SK-N-SH treated with all-trans-retinoic acid at 6 μM for 48 hours (cell line): ENCODE data around the gene MALT1.
"Not testable (repeated sequence)": the region's sequence is repeated elsewhere in the genome, so short reads cannot be mapped to it uniquely, and the experiment has no call there.

ENCODE experiments used
- ATAC-seq: fragments of 200-7000 bp; cut with Tn5 transposase; 3 replicates; pipeline ENCODE4 v1.9.1; 2020; ENCODE audit warnings: mild to moderate bottlenecking, moderate library complexity
- BACH2 ChIP-seq: fragments of 250-450 bp; sonication (Bioruptor Pico); IDR thresholded peaks from 2 replicates; pipeline ENCODE4 v1.9.0; 2021; ENCODE audit warnings: mild to moderate bottlenecking, borderline replicate concordance
- CREB5 ChIP-seq: fragments of 250-450 bp; sonication (Bioruptor Pico); IDR thresholded peaks from 2 replicates; pipeline ENCODE4 v1.5.1; 2020; ENCODE audit warnings: low read depth, mild to moderate bottlenecking, moderate library complexity
- CSDC2 ChIP-seq: fragments of 250-450 bp; sonication (Bioruptor Pico); IDR thresholded peaks from 2 replicates; pipeline ENCODE4 v1.5.0; 2020; ENCODE audit warnings: mild to moderate bottlenecking, moderate library complexity
- ESRRG ChIP-seq: fragments of 250-450 bp; sonication (Bioruptor Pico); IDR thresholded peaks from 2 replicates; pipeline ENCODE4 v1.6.1; 2021; ENCODE audit warnings: mild to moderate bottlenecking
- GLIS3 ChIP-seq: fragments of 250-450 bp; sonication (Bioruptor Pico); IDR thresholded peaks from 2 replicates; pipeline ENCODE4 v1.5.0; 2020; ENCODE audit warnings: mild to moderate bottlenecking, moderate library complexity
- ISL1 ChIP-seq: fragments of 250-450 bp; sonication (Bioruptor Pico); IDR thresholded peaks from 2 replicates; pipeline ENCODE4 v2.1.2; 2022; ENCODE audit warnings: mild to moderate bottlenecking, moderate library complexity
- OSR1 ChIP-seq: fragments of 250-450 bp; sonication (Bioruptor Pico); IDR thresholded peaks from 2 replicates; pipeline ENCODE4 v1.8.0; 2022; ENCODE audit warnings: moderate library complexity, mild to moderate bottlenecking, inconsistent platforms
- PATZ1 ChIP-seq: fragments of 250-450 bp; sonication (Bioruptor Pico); IDR thresholded peaks from 2 replicates; pipeline ENCODE4 v1.8.0; 2020; ENCODE audit warnings: mild to moderate bottlenecking, moderate library complexity, borderline replicate concordance
- PPARA ChIP-seq: fragments of 250-450 bp; sonication (Bioruptor Pico); IDR thresholded peaks from 2 replicates; pipeline ENCODE4 v1.5.0; 2020; ENCODE audit warnings: mild to moderate bottlenecking, borderline replicate concordance
- RARB ChIP-seq: fragments of 250-450 bp; sonication (Bioruptor Pico); IDR thresholded peaks from 2 replicates; pipeline ENCODE4 v1.8.0; 2021; ENCODE audit warnings: mild to moderate bottlenecking, moderate library complexity
- SNAI2 ChIP-seq: fragments of 250-450 bp; sonication (Bioruptor Pico); IDR thresholded peaks from 2 replicates; pipeline ENCODE4 v1.5.0; 2020; ENCODE audit warnings: mild to moderate bottlenecking, moderate library complexity
- TCF4 ChIP-seq: fragments of 250-450 bp; sonication (Bioruptor Pico); IDR thresholded peaks from 2 replicates; pipeline ENCODE4 v1.8.0; 2021; ENCODE audit warnings: mild to moderate bottlenecking, moderate library complexity, borderline replicate concordance
- TSHZ2 ChIP-seq: fragments of 250-450 bp; sonication (Bioruptor Pico); IDR thresholded peaks from 2 replicates; pipeline ENCODE4 v1.5.0; 2020; ENCODE audit warnings: mild to moderate bottlenecking, moderate library complexity
- ZC3H10 ChIP-seq: fragments of 250-450 bp; sonication (Bioruptor Pico); IDR thresholded peaks from 2 replicates; pipeline ENCODE4 v1.5.1; 2021; ENCODE audit warnings: mild to moderate bottlenecking, moderate library complexity
- ZFP30 ChIP-seq: fragments of 450-650 bp; formaldehyde crosslinking; IDR thresholded peaks from 2 replicates; pipeline ENCODE4 v1.5.0; 2022; ENCODE audit warnings: mild to moderate bottlenecking, moderate library complexity
- ZNF565 ChIP-seq: fragments of 450-650 bp; formaldehyde crosslinking; conservative IDR thresholded peaks from 2 replicates; pipeline ENCODE4 v1.5.0; 2020; ENCODE audit warnings: low read depth, mild to moderate bottlenecking, moderate library complexity
- ZNF70 ChIP-seq: fragments of 450-650 bp; formaldehyde crosslinking; IDR thresholded peaks from 2 replicates; pipeline ENCODE4 v1.5.0; 2020; ENCODE audit warnings: mild to moderate bottlenecking, moderate library complexity
- ZNF8 ChIP-seq: fragments of 450-650 bp; formaldehyde crosslinking; IDR thresholded peaks from 2 replicates; pipeline ENCODE4 v1.5.0; 2020; ENCODE audit warnings: mild to moderate bottlenecking, moderate library complexity
- TF ChIP-seq, protein P1 (sequence below): fragments of 250-450 bp; sonication (Bioruptor Pico); IDR thresholded peaks from 2 replicates; pipeline ENCODE4 v1.8.0; 2021; ENCODE audit warnings: low read depth, mild to moderate bottlenecking, moderate library complexity, borderline replicate concordance

Gene MALT1

GRCh38 chr18:58769321-58769720 lies 98.1 kb downstream of the MALT1 start:
- no peak for ATAC-seq

GRCh38 chr18:58770601-58771000 lies 99.3 kb downstream of the MALT1 start:
- TF ChIP-seq ZNF565 (no peak), ZNF8 (no peak), ZC3H10 (CRISPR knock-in tag) (no peak), OSR1 (CRISPR knock-in tag) (no peak), PPARA (no peak), ZNF70 (no peak), PATZ1 (CRISPR knock-in tag) (no peak), ESRRG (CRISPR knock-in tag) (no peak), CSDC2 (no peak), ISL1 (CRISPR knock-in tag) (no peak), CREB5 (CRISPR knock-in tag) (no peak), GLIS3 (CRISPR knock-in tag) (no peak), TCF4 (CRISPR knock-in tag) (no peak), BACH2 (no peak)
- TF ChIP-seq, protein P1, sequence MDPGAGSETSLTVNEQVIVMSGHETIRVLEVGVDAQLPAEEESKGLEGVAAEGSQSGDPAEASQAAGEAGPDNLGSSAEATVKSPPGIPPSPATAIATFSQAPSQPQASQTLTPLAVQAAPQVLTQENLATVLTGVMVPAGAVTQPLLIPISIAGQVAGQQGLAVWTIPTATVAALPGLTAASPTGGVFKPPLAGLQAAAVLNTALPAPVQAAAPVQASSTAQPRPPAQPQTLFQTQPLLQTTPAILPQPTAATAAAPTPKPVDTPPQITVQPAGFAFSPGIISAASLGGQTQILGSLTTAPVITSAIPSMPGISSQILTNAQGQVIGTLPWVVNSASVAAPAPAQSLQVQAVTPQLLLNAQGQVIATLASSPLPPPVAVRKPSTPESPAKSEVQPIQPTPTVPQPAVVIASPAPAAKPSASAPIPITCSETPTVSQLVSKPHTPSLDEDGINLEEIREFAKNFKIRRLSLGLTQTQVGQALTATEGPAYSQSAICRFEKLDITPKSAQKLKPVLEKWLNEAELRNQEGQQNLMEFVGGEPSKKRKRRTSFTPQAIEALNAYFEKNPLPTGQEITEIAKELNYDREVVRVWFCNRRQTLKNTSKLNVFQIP (CRISPR knock-in tag) = no peak
- ATAC-seq = no peak

More at GRCh38 chr18:58769321-58769720, 98.1 kb downstream of the MALT1 start:
- TF ChIP-seq ZNF8 = no peak

DNA sequence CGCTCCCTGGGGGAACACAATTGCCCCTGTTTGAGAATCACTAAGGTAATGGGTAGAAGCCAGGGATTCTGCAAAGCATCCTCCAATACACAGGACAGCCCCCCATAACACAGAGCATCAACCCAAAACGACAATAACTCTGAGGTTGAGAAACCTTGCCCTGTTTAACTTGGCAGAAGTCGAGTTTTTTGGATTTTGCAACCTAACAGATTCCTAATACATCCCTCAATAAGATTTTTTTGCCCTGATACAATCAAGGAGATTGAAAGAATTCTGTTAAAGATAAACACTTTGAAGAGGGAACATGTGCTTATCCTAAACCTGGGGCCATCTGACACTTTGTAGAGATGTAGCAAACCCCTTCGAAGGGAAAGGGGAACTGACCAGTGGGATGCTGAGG lies 100.9 kb downstream of the MALT1 start:
- TF ChIP-seq CSDC2 (no peak), TSHZ2 (no peak)
- TF ChIP-seq, all 23 proteins: peak for 0
- ATAC-seq = no peak

GRCh38 chr18:58776084-58776483 lies 104.8 kb downstream of the MALT1 start:
- TF ChIP-seq TCF4 (CRISPR knock-in tag) (no peak), RARB (CRISPR knock-in tag) (no peak), CREB5 (CRISPR knock-in tag) (no peak), SNAI2 (CRISPR knock-in tag) (no peak), ZFP30 (CRISPR knock-in tag) (no peak), BACH2 (no peak), ZC3H10 (CRISPR knock-in tag) (no peak)
- no peak for ATAC-seq

GRCh38 chr18:58776541-58776940 lies 105.3 kb downstream of the MALT1 start:
- ATAC-seq = not testable (repeated sequence)
